BLaER1 treated with 17β-estradiol and CSF1 and Interleukin-3, amounts not matched to agents 10 nM and 100 nM (cell line): ENCODE results near the gene KCTD19.

Experiments
- H3K27ac ChIP-seq, 11 experiments: shearing (Covaris generic); formaldehyde crosslinking; 2 replicates each; pipeline ENCODE4 v1.8.1; 2022
- H3K27me3 ChIP-seq, 11 experiments: shearing (Covaris generic); formaldehyde crosslinking; 2 replicates each; pipeline ENCODE4 v1.8.1; 2022
- H3K36me3 ChIP-seq, 11 experiments: shearing (Covaris generic); formaldehyde crosslinking; 2 replicates each; pipeline ENCODE4 v1.8.1; 2022
- H3K4me1 ChIP-seq, 10 experiments: shearing (Covaris generic); formaldehyde crosslinking; 2 replicates each; pipeline ENCODE4 v1.8.1; 2022
- H3K4me2 ChIP-seq, 11 experiments: shearing (Covaris generic); formaldehyde crosslinking; 2 replicates each; pipeline ENCODE4 v1.8.1; 2022
- H3K4me3 ChIP-seq, 10 experiments: shearing (Covaris generic); formaldehyde crosslinking; 2 replicates each; pipeline ENCODE4 v1.8.1; 2022
- H3K9ac ChIP-seq, 11 experiments: shearing (Covaris generic); formaldehyde crosslinking; 2 replicates each; pipeline ENCODE4 v1.8.1; 2022
- H3K9me3 ChIP-seq, 11 experiments: shearing (Covaris generic); formaldehyde crosslinking; replicated peaks in 1 of 11; 2 replicates each; pipeline ENCODE4 v1.8.1; 2022
- H4K20me1 ChIP-seq, 11 experiments: shearing (Covaris generic); formaldehyde crosslinking; 2 replicates each; pipeline ENCODE4 v1.8.1; 2022
- Cebpa-rat ChIP-seq, 11 experiments: shearing (Covaris generic); IDR thresholded peaks; 2 replicates each; pipeline ENCODE4 v1.8.1; 2022

Gene KCTD19

GRCh38 chr16:67263201-67263600 lies 63.3 kb downstream of the KCTD19 start:
- Histone ChIP-seq H3K4me3 (no peak overlapping the region), H3K9ac (no peak overlapping the region), H4K20me1 (no peaks in the 10 kb centered on the region; a peak in 1 of 22 replicates), H3K36me3 (no peaks in the 10 kb centered on the region), H3K27me3 (no peaks in the 10 kb centered on the region; a peak in 2 of 22 replicates), H3K4me1 (peaks cover 10 to 30% (median 25%) of the 10 kb centered on the region in 10 experiments), H3K4me2 (no peak overlapping the region), H3K27ac (no peak overlapping the region), H3K9me3 (no peaks in the 10 kb centered on the region)
- no peak for TF ChIP-seq Cebpa-rat (IDR thresholded peaks at IDR 0.05)

- H3K27ac ChIP-seq: no peak overlapping the region
- no peaks in the 10 kb centered on the region for H3K9me3 ChIP-seq
- H3K4me1 ChIP-seq: peaks cover under 1 to 23% (median 20%) of the 10 kb centered on the region in 10 experiments; a peak in 17 of 20 replicates
- no peak for TF ChIP-seq Cebpa-rat (IDR thresholded peaks at IDR 0.05)
- no peaks in the 10 kb centered on the region; a peak in 2 of 22 replicates for H3K27me3 ChIP-seq
- H4K20me1 ChIP-seq: peaks cover 0 to 6% (median 0%) of the 10 kb centered on the region in 11 experiments; a peak in 1 of 22 replicates
- no peak overlapping the region for H3K4me3 ChIP-seq
- H3K36me3 ChIP-seq: no peaks in the 10 kb centered on the region
- peak overlapping the region in 5 of 11 experiments; percentile 24 to 45 (median 34); a peak in 6 of 22 replicates for H3K4me2 ChIP-seq
- peak overlapping the region in 4 of 11 experiments; percentile 0 to 46 (median 22); a peak in 5 of 22 replicates for H3K9ac ChIP-seq
Observed at GRCh38 chr16:67260426-67261063, 66.0 kb downstream of the KCTD19 start.

GRCh38 chr16:67259705-67260104 lies 66.8 kb downstream of the KCTD19 start:
- Histone ChIP-seq H3K27ac (no peak overlapping the region), H3K9ac (peak overlapping the region in 1 of 11 experiments; percentile 27; a peak in 1 of 22 replicates), H3K27me3 (no peaks in the 10 kb centered on the region; a peak in 2 of 22 replicates), H3K9me3 (no peaks in the 10 kb centered on the region), H3K4me2 (no peak overlapping the region), H3K36me3 (no peaks in the 10 kb centered on the region), H3K4me1 (peaks cover 0 to 23% (median 19%) of the 10 kb centered on the region in 10 experiments; a peak in 16 of 20 replicates), H3K4me3 (no peak overlapping the region), H4K20me1 (peaks cover 0 to 6% (median 0%) of the 10 kb centered on the region in 11 experiments; a peak in 1 of 22 replicates)
- no peak for TF ChIP-seq Cebpa-rat (IDR thresholded peaks at IDR 0.05)

- H3K4me3 ChIP-seq: no peak overlapping the region
- peak overlapping the region in 2 of 11 experiments; percentile 4 to 11; a peak in 2 of 22 replicates for H3K9ac ChIP-seq
- no peaks in the 10 kb centered on the region for H3K36me3 ChIP-seq
- H3K4me1 ChIP-seq: peaks cover 0 to 15% (median 10%) of the 10 kb centered on the region in 10 experiments; a peak in 13 of 20 replicates
- H3K27me3 ChIP-seq: no peaks in the 10 kb centered on the region
- H4K20me1 ChIP-seq: peaks cover 0 to 6% (median 0%) of the 10 kb centered on the region in 11 experiments; a peak in 1 of 22 replicates
- no peak for TF ChIP-seq Cebpa-rat (IDR thresholded peaks at IDR 0.05)
- H3K27ac ChIP-seq: no peak overlapping the region
- H3K4me2 ChIP-seq: no peak overlapping the region
- no peaks in the 10 kb centered on the region for H3K9me3 ChIP-seq
Observed at GRCh38 chr16:67258161-67258835, 68.2 kb downstream of the KCTD19 start.

- H3K9ac ChIP-seq: no peak overlapping the region; a peak in 1 of 22 replicates
- H3K4me3 ChIP-seq: no peak overlapping the region
- H3K9me3 ChIP-seq: no peaks in the 10 kb centered on the region
- H3K27me3 ChIP-seq: no peaks in the 10 kb centered on the region
- peaks cover 0 to 6% (median 0%) of the 10 kb centered on the region in 11 experiments; a peak in 1 of 22 replicates for H4K20me1 ChIP-seq
- peaks cover 1 to 18% (median 14%) of the 10 kb centered on the region in 10 experiments; a peak in 13 of 20 replicates for H3K4me1 ChIP-seq
- H3K36me3 ChIP-seq: no peaks in the 10 kb centered on the region
- H3K4me2 ChIP-seq: no peak overlapping the region
- H3K27ac ChIP-seq: no peak overlapping the region
- no peak for TF ChIP-seq Cebpa-rat (IDR thresholded peaks at IDR 0.05)
Observed at GRCh38 chr16:67257486-67258160, 68.9 kb downstream of the KCTD19 start.

DNA sequence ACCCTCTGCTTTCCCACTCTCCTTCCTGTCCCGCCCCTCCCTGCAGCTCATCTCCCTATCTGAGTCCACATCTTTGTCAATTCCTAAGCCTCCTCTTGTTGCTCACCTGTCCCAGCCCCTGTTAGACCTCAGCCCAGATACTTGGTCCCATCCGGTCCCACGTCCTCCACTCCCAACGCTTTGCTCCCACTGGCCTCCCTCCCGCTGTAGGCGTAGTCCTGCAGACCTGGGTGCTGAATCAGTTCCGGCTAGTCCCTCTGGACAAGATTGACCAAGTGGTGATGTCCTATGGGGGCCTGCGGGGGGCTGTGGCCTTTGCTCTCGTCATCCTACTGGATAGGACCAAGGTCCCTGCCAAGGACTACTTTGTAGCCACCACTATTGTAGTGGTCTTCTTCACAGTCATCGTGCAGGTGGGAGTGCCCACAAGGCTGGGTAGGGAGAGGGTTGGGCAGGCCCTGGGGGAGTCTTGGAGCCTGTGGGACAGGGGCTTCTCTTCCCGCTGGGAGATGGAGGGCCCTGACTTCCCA lies 69.8 kb downstream of the KCTD19 start:
- no peak for TF ChIP-seq Cebpa-rat (IDR thresholded peaks at IDR 0.05)
- Histone ChIP-seq H3K27ac (no peak overlapping the region), H3K4me2 (no peak overlapping the region), H3K27me3 (no peaks in the 10 kb centered on the region), H3K9ac (no peak overlapping the region), H3K4me3 (no peak overlapping the region), H4K20me1 (peaks cover 0 to 6% (median 0%) of the 10 kb centered on the region in 11 experiments; a peak in 1 of 22 replicates), H3K4me1 (peaks cover 4 to 22% (median 16%) of the 10 kb centered on the region in 10 experiments; a peak in 13 of 20 replicates), H3K9me3 (no peaks in the 10 kb centered on the region), H3K36me3 (no peaks in the 10 kb centered on the region)

DNA sequence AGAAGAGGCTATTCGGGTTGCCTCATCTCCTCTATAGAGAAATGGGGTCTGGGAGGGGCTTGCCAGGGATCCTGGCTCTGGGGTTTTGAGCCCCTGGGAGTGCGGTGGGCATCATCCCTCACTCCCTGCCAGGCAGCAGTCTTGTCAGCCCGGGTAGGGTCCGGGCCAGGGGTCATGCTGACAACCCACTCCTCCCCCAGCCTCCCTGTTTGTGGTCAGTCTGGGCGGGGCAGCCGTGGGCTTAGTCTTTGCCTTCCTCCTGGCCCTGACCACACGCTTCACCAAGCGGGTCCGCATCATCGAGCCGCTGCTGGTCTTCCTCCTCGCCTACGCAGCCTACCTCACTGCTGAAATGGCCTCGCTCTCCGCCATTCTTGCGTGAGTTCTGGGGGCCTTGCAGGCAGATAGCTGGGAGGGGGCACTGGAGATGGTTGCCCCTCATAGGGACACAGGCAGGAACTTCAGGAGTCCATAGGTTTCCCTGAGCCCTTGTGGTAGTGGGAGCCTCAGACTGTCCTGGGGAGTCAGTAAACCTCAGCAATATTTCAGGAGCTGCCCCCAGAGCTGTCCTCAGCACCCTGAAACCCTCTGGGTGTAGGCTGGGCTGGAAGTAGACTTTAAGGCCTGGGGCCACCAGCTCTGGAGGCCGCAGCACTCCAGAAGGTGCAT lies 70.9 kb downstream of the KCTD19 start:
- Histone ChIP-seq H3K4me3 (no peak overlapping the region), H3K4me1 (peaks cover 4 to 21% (median 12%) of the 10 kb centered on the region in 10 experiments; a peak in 15 of 20 replicates), H3K27me3 (peaks cover 0 to 4% (median 1%) of the 10 kb centered on the region in 11 experiments; a peak in 13 of 22 replicates), H3K9ac (no peak overlapping the region), H3K27ac (no peak overlapping the region), H3K36me3 (no peaks in the 10 kb centered on the region), H4K20me1 (peaks cover 0 to 6% (median 0%) of the 10 kb centered on the region in 11 experiments; a peak in 1 of 22 replicates), H3K4me2 (peak overlapping the region in 2 of 11 experiments; percentile 23 to 27; a peak in 3 of 22 replicates), H3K9me3 (no peaks in the 10 kb centered on the region)
- no peak for TF ChIP-seq Cebpa-rat (IDR thresholded peaks at IDR 0.05)
